Cerebellar cortex (tissue), 1 donor: ENCODE data around the gene GCN1.

Experiments
- DNase-seq: peaks from one replicate; pipeline ENCODE4 v3.0.0-alpha.2; 2015; ENCODE audit warnings: low spot score

GCN1 gene

DNA sequence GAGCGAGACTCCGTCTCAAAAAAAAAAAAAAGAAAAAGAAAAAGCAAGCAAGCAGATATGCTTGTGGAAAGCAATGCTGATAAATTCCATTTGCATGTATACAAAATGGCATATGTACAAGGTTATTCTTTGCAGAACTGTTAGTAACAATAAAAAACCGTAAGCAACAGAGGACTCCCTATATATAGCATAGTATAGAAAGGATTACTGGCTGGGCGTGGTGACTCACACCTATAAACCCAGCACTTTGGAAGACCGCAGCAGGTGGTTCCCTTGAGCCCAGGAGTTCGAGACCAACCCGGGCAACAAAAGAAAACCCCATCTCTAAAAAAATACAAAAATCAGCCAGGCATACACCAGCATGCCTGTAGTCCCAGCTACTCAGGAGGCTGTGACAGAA is 13.5 kb downstream of the GCN1 start:
- no peak for DNase-seq

DNA sequence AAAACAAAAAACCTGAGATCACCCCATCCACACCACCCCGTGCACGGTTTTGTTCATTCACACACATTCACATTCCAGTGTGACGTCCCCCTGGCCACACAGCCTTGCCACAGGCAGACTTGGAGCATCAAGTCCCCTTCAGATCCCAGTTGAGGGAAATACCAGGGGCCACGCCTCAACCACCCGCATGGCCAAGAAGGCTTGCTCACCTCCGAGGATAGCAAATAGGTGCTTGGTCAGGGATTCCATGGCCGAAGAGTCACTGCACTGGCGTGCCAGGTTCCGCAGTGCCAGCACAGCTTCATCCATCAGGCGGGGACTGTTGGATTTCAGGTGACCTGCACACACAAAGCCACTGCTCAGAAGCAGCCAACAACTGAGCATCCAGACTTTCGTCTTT is 19.0 kb downstream of the GCN1 start:
- DNase-seq, result no peak

DNA sequence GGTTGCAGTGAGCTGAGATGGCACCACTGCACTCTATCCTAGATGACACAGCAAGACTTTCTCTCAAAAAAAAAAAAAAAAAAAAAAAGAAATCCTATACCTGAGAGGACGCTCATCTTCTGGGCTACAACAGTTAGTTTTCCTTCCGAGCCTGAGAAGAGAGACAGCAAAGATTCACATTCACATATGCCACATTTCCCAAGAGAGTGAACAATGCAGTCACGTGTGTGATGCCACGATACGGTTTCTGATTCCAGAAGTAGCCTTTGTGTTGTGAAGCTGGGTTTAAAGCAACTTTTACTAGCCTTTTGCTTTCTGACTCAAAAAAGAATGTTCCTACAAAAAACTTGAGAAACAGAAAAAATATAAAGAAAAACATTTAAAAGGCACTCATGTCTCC is 19.5 kb downstream of the GCN1 start:
- no peak for DNase-seq

DNA sequence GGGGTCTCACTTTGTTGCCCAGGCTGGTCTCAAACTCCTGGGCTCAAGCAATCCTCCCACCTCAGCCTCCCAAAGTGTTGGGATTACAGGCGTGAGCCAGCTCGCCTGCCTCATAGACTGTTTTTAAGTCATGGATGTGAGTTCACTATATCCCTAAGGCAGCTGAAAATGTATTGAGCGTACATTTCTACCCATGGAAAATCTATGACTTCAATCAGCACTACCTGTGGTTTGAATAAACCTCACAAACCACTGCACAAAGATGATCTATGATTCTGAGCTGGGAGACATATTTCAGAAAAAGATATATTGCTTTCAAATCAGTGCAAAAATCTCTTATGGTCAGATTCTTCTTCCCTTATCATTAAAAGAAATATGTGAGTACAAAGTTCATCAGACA is 22.5 kb downstream of the GCN1 start:
- DNase-seq, result no peak

DNA sequence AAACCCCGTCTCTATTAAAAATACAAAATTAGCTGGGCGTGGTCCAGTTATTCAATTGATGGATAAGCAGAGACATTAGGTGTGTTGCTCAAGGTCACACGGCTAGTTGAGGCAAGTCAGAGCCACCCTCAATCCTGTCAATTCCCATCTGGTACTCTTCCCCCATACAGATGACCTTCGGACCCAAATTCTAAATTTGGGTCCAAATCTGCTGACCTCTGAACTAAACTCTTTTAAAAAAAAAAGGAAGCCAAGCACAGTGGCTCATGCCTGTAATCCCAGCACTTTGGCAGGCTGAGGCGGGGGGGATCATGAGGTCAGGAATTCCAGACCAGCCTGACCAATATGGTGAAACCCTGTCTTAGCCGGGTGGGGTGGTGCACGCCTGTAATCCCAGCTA is 23.9 kb downstream of the GCN1 start:
- no peak for DNase-seq

DNA sequence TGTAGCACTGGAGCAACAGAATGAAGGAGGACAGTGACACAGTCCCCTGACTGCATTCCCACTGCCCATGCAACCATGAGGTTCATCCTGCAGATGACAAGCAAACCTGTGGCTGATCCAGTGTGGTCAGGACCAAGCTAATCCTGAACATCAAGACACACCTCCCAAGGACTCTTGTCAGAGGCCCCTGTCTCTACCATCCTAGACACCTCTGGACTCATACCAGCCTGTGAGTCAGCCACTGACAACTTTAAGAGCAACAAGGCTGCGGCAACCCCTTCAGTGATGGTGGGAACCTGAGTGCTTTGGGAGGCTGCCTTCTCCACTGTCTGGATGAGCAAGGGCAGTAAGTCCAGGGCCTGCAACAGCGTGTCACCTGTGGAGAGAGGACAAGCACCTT is 24.6 kb downstream of the GCN1 start:
- no peak for DNase-seq

DNA sequence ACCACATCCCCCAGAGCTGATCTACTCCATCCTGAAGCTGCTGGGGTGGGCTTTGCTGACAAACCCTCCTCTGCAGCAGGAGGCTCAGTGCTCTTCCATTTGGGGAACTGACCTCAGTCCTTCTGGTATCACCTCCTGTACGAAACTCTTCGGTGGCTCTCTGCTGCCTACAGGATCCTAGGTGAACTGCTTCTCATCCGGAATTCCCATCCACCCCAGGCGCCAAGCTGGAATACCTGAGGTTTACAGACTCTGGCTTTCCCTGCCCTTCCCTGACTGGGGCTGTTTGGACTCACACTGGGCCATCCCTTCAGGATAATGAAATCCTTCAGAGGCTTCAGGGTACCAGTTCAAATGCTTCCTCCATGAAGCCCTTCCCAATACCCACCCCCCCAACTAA is 26.2 kb downstream of the GCN1 start:
- no peak for DNase-seq

DNA sequence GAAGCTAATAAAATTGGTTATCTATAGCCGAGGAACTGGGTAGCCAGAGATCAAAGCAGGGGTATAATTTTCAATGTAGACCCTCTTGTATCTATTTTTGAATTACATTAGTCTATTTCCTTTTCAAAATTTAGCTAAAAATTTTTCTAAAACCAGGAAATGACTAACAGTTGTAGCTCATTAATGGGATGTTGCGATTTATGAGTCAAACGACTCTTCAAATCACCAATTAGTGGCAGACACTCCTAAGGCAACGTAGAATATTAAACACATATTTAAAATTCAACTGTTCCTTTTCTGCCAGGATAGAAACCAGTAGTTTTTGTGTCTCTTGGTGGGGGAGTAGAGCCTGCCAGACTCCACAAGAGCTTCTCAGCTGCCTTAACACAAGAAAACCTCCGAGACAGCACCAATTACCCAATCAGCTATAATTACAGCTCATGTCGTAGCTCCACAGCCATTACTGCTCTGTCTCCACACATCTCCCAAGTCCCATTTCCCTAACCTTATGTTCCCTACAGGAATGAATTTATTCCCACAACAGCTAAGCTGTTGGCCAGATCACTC is 26.9 kb downstream of the GCN1 start:
- DNase-seq, result no peak

DNA sequence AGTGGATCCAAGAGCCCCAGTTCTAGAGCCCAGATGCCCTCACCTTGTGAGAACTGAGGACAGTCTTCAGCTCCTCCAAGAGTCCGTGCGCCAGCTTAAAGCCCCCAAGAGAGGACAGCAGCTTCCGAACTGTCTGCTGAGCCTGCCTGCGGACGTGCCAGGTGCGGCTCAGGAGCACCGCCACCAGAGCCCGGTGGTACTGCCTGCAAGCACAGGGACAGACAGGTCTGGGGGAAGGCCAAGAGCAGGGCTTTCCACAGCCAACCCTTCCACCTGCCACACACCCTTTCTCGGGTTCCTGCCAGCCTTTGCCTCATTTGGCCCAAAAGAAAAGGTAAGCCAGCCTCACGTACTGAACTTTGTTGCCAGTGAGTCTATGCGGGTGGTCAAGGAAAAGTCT is 30.2 kb downstream of the GCN1 start:
- DNase-seq, result peak; percentile 87

DNA sequence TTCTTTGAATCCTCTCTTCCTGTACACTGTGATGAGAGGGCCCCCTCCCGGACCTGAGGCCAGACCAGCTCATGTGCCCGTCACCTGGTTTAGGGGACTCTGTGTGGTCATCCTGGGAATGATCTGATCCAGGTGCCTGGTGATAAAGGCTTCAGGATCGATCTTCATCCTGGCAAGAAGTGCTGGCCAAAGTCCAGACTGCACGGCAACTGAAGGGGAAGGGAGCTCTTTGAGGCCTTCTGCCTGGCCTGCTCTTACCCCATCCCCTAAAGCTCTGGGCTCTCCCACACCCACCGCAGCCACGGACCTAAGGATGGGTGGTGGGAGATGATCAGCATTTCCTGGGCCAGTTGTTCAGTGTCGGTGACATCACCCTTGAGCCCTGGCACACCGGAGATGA is 31.8 kb downstream of the GCN1 start:
- DNase-seq, result no peak

DNA sequence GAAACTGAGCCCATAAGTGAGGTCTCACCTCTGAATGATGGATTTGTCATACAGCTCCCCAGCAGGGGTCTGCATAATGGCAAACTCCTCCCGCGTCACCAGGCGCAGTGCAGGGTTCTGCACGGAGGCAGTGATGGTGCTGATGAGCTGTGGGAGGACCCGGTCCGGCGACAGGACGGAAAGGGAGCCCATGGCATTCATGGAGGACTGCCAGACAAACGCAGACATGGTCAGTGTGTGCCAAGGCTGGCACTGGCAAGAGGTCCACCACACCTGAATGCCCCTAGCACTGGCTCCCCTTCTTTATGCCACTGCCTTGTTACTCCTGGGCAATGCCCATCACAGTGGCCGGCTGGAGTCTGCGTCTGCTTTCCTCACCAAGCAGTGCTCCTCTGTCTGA is 32.7 kb downstream of the GCN1 start:
- DNase-seq, result no peak

DNA sequence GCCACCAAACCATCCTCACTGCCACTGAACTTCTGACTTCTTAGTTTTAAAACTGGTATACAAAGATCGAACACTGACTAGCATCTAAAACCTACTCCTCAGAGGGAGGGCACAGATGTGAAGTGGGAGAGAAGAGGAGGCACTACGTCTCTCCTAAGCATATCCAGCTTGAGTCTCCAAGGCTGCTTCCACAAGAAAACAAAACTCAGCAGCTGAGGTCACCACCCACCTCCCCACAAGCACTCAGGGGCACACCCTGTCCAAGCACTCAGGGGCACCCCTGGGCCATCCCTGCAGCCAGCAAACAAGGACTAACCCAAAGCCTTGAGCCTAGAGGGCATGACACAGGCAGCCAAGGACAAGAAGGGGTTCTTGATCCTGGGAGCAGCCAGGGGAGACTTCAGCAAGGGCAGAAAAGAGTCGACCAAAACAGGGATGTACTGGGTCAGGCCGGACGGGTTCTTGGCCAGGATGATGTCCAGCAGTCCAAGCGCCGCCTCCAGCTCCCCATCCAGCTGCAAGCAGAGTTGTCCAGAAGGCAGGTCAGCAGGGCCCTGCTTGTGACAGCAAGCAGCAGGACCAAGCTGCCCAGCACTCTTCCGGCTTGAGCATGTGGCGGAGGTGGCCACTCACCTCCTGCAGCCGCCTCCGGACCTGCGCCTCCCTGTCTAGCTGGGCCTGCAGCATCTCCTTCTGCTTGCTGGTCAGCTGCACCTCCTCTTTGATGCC is 34.8 kb downstream of the GCN1 start:
- no peak for DNase-seq

DNA sequence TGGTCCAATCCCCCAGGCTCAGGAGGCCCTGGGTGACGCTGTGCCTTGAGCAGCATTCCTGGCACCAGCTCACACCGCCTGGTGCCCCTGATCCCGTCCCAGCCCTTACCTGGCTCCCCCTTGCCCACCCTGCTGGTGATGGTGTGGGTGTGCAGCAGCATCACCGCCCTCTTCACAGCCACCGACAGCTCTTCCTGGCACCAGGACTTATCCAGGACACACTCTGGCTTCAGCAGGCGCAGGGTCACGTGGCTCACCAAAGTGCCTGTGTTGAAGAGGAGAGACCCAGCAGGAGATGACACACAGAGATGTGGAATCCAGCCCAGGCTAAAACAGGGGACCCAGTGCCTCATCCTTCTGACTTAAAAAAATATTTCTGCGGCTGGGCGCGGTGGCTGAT is 36.2 kb downstream of the GCN1 start:
- DNase-seq, result peak; percentile 66

DNA sequence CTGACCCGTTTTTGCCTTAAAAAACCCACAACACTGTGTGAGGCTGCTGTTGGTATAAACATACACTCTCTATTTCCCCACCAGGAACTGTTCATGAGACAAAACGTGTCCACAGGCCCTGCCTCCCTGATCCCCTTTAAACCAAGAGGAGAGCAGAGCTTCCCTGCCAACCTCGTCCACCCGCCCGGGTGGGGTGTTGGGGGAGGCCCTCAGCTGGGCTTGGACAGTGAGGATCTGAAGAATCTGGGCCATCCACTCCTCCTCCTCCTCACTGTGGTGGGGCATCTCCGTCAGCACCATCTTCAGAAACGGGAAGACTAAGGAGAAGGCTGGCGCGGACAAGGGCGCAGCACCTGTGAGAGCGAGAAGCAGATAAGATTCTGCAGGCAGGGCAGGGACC is 36.8 kb downstream of the GCN1 start:
- DNase-seq, result no peak

DNA sequence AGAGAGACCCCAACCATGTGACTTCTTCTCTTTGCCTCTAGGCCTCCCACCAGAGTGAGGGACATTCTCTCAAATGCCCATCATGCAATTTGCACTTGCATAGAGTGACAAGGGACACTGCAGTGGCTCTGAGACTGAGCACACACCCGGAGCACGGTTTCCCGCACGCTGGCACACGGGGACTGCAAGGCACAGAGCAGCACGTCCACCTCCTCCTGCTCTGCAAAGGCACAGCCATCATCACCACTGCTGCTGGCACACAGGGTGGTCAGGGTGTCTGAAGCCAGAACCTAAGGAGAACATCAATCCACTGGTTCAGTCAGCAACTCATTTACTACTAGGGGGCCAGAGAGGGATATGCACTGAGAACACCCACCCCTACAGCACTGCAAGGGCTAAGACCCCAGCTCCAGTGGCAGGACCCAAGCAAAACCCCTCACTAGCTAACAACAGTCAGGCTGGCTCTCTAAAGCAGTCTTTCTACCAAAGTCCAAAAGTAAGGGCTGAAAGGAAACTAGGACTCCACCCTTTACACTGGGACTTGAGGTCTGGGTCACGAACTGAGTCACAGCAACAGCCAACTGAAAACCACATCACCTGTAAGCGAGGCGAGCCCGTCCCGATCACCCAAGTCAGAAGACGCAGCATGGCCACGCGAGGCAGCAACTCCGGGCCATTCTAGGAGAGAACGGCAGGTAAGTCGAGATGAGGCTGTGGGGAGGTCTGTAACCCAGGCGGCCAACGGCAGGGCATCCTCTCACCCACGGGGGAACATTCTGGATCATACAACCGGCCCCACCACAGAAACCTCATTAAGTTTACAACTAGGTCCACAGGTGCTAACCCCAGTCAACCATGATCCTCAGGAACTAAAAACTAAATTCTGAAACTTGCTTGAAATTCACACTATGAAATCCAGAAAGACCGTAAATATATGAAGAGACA is 37.9 kb downstream of the GCN1 start:
- DNase-seq, result no peak

DNA sequence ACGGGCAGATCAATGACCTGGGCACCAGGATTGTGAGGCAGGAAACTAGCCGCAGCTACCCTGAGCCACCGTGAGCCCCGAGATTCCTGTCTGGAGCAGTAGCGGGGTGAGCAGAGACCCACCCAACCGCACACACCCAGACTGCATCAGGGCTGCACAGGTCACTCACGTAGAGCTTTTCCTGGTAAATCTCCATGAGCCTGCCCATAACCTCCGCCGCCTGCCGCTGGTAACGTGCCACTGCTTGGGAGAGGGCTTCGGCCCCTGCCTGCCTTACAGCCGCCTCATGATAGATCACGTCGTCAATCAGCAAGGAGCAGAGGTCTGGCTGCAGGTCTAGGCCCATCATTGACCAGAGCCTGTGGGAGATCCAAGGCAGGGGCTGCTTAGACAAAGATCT is 39.4 kb downstream of the GCN1 start:
- DNase-seq, result no peak

DNA sequence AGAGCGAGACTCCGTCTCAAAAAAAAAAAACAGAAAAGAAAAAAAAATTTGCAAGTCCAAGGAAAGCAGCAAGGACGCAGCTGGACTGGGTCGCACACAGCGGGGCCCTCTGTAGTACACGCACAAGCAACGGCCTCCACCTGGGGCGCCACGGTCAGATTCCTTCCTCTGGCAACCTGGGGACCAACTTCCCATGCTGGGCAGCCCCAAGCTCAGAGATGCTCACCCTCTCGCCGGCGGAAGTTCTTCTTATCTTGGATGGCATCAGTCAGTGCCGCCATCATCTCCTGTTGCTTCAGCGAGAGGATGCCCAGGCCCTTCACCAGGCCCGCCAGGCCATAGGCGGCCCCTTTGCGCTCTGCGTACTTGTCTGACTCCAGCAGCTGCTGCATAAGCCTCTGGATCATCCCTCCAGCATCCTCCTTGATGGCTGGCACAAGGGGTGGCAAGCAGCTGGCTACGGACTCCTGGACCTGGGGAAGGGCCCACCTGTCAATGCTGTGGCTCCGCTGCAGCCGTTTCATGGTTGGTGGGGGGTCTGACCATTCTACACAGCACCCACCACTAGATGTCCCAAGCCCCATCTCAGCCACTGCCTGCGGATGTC is 43.5 kb downstream of the GCN1 start:
- DNase-seq, result no peak

DNA sequence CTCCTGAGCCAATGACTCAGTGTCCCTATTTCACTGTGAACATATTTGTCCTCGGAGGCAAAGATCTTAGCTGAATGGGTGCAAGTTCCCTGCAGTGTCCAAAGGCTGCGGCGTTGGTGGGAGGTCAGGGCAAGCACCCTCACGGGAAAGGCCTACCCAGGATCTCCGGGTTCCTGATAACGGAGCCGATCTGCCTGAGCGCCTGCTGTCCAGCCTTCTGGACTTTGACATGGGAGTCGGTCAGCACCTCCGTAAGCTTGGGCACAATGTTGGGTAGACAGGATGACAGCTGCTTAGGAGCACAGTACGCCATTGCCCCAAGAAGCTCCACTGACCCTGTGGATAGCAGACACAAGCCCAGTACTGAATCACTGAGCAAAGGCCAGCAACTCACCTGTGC is 46.5 kb downstream of the GCN1 start:
- no peak for DNase-seq

DNA sequence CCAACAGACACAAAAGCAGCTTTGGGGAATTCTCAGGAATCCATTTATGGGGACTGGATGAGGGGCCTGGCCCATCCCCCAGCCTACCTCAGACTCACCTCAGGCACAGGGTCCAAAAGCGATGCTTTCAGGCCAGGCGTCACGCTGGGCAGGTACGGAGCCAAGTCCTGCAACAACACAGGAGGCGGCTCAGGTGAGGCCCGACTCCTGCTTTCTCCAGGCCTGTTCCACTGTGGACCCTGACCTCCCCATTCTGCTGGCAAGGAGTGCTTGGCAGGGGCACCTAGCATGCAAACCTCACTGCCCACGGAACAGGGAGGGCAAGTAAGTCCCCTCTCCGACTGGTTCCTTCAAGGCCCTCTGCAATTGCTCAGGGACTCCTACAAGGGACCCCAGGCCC is 49.4 kb downstream of the GCN1 start:
- DNase-seq, result no peak

DNA sequence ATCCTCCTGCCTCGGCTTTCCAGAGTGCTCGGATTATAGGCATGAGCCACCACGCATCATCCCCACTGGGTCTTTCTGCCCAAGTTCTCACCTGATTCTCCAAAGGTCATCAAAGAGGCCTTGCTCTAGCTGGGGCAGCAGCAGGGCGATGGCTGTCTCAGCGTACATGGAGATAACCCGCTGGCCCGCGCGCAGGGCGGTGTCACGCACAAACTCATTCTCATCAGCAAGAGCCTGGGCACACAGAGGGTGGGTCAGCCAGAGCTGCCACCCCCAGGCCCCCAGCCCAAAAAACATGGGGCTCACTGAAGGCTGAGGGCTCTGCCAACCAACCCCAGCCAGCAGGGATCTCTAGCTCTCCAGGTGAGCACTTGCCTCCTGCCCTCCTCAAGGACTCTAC is 50.3 kb downstream of the GCN1 start:
- DNase-seq, result no peak

DNA sequence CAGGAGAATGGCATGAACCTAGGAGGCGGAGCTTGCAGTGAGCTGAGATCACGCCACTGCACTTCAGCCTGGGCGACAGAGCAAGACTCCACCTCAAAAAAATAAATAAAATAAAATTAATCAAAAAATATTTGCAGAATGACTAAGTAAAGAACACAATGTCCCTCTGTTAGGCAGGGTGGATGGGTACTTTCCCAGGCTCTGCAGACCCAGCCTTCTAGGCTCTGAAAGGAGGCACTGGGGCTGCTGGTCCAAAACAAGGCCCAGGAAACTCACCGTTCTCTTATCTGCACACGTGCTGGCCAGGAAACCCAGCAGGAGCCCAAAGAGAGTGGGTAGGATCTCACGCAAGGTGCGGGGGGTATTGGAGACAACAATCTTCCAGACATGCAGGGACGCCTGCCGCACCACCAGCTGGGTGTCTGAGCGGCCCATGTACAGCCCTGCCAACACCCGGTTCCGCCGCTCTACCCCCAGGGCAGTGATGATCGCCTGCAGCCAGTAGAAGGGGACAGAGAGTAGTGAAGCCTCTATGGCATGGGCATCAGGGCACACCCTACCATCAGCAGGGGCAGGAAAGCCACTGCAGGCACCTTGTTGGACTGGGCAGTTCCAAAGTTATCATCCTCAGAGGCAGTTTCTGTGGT is 52.2 kb downstream of the GCN1 start:
- DNase-seq, result no peak

DNA sequence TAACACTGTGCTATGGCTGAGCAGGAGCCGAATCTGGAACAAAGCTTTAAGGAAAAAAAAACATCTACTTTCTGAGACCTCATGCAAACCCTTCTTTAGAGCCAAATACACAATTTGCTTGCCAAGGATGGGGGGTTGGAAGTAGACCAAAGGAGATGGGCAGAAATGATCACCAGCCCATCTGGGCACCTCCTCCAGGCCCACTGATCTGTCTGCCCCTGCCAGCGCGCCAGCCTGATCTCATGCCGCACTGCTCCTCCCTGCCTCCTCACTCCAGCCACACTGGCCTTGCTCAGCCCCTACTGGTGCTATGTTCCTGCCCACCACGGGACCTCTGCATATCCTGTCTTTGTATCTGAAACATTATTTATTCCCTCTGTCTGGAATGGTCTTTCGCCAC is 53.2 kb downstream of the GCN1 start:
- peak; percentile 83 for DNase-seq
